ENCODE results near the gene LRP1B.

The LRP1B gene

DNA sequence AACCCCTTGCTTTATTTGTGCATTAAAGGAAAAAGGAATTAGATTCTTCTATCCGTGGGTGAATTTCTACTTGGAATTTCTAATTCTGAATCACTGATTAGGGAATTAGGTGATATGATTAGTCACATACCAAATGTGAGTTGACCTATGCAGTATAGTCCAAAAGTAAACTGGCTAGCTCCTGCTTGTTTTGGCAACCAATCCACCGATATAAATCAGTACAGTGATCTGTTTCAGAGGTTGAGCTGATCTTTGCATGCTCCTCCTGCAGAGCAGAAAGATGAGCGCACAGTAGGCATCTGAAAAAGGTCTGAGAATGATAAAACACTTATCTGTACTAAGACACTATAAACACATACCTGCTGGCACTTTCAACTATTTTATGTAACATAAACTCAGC is 86.6 kb downstream of the LRP1B start:
- Histone ChIP-seq H3K9me3 (no peaks in the 10 kb centered on the region), H3K27me3 (no peaks in the 10 kb centered on the region), H3K27ac (no peak overlapping the region), H3K36me3 (no peaks in the 10 kb centered on the region), H3K4me1 (ENCODE audit: control insufficient read depth in 1 of 2, insufficient read depth in 1 of 2, low read depth in 1 of 2, low read length in 1 of 2) (no peaks in the 10 kb centered on the region), H3K4me3 (ENCODE audit: low read depth in 1 of 2, low read length in 1 of 2) (no peak overlapping the region)
- TF ChIP-seq, protein P1, sequence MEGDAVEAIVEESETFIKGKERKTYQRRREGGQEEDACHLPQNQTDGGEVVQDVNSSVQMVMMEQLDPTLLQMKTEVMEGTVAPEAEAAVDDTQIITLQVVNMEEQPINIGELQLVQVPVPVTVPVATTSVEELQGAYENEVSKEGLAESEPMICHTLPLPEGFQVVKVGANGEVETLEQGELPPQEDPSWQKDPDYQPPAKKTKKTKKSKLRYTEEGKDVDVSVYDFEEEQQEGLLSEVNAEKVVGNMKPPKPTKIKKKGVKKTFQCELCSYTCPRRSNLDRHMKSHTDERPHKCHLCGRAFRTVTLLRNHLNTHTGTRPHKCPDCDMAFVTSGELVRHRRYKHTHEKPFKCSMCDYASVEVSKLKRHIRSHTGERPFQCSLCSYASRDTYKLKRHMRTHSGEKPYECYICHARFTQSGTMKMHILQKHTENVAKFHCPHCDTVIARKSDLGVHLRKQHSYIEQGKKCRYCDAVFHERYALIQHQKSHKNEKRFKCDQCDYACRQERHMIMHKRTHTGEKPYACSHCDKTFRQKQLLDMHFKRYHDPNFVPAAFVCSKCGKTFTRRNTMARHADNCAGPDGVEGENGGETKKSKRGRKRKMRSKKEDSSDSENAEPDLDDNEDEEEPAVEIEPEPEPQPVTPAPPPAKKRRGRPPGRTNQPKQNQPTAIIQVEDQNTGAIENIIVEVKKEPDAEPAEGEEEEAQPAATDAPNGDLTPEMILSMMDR (IDR thresholded peaks at IDR 0.05): no peak

DNA sequence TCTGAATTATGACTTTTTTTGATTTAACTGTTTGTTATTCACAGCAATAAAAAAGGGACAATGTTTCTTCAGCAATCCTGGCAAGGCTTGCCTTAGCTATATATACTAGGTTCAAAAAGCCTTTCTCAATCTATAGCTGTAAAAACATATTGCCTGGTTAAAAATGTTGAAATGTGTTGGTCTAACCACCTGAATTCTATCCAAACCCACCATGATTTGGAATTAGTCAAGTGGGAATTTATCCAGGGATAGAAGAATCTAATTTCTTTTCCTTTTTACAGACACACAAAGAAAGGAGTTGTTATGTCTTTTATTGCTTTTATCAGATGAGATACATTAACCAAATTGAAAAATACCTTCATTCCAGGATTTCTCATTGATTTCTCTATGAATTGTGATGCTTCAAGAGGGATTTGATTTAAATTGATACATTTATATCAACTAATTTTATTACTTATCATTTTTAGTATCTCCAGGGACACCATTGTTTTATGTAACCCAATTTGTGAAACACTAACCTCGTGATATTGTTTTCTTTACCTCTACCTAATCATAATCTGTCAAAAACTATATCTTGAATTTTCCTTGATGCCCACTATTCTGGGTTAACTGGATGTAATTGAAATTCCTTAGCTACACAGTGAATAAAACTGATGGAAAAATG is 88.1 kb downstream of the LRP1B start:
- H3K4me1 ChIP-seq (ENCODE audit: control insufficient read depth in 1 of 2, insufficient read depth in 1 of 2, low read depth in 1 of 2, low read length in 1 of 2): no peaks in the 10 kb centered on the region
- no peaks in the 10 kb centered on the region for H3K9me3 ChIP-seq
- TF ChIP-seq, protein P1 (IDR thresholded peaks at IDR 0.05): no peak
- H3K27me3 ChIP-seq: no peaks in the 10 kb centered on the region
- no peak overlapping the region for H3K27ac ChIP-seq
- no peaks in the 10 kb centered on the region for H3K36me3 ChIP-seq
- no peak overlapping the region for H3K4me3 ChIP-seq (ENCODE audit: low read depth in 1 of 2, low read length in 1 of 2)

DNA sequence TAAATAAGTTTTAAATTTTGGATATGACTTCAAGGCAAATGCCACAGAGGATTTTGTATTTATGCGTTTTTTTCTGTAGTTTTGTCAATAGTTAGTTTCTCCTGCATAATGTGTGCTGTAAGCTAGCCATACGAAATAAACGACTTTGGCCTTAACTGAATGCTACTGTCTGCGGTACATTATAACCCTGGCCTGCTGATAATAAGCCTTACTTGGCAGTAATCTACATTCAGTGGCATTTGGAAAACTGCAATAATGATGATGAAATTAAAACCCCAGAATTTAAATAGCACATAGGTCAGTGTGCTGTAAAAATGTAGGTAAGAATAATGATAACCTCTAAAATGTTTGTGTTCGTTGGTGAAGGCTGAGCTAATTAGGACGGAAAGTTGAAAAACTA is 88.8 kb downstream of the LRP1B start:
- Histone ChIP-seq H3K27me3 (no peaks in the 10 kb centered on the region), H3K4me3 (ENCODE audit: low read depth in 1 of 2, low read length in 1 of 2) (no peak overlapping the region), H3K4me1 (ENCODE audit: control insufficient read depth in 1 of 2, insufficient read depth in 1 of 2, low read depth in 1 of 2, low read length in 1 of 2) (no peaks in the 10 kb centered on the region), H3K27ac (no peak overlapping the region), H3K36me3 (no peaks in the 10 kb centered on the region), H3K9me3 (no peaks in the 10 kb centered on the region)
- TF ChIP-seq, protein P1 (IDR thresholded peaks at IDR 0.05): no peak

DNA sequence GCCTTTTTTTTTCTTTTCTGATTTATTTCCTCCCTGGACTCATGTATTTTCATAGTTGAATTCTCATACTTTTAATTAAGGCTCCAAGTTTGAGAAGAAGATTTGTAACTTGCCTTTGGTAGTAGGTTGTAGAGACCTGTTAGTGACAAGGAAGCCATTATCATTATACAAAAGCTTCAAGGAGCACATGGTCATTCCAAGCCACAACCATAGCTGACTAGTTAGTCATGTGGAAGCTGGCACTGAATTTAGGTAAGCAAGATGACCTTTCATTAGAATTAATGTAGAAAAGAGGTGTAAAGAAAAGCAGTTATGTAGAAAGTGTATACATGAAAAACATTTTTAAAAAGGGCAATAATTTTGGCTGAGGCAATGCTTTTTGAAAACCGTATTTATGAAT is 89.7 kb downstream of the LRP1B start:
- H3K36me3 ChIP-seq: no peaks in the 10 kb centered on the region
- H3K4me3 ChIP-seq (ENCODE audit: low read depth in 1 of 2, low read length in 1 of 2): no peak overlapping the region
- TF ChIP-seq, protein P1 (IDR thresholded peaks at IDR 0.05): no peak
- no peaks in the 10 kb centered on the region for H3K27me3 ChIP-seq
- H3K27ac ChIP-seq: no peak overlapping the region
- H3K4me1 ChIP-seq (ENCODE audit: control insufficient read depth in 1 of 2, insufficient read depth in 1 of 2, low read depth in 1 of 2, low read length in 1 of 2): no peaks in the 10 kb centered on the region
- H3K9me3 ChIP-seq: no peaks in the 10 kb centered on the region

DNA sequence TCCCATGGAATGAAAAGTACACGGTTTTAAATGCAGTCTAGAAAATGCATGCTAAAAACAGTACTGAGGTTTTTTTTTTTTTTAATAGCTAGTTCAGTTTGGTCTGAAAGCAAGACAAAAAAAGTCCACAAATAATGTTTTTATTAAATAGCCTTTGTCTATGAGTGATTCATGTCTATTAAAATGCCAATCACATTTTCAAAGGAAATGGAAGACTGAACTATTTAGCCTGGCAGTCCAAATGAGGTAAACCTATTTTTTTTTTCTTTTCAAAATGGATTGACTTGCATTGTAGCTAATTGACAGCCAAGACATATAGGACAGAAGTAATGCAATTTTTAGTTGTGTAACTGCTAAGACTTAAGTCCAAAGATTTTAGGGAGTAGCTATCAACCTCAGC is 90.3 kb downstream of the LRP1B start:
- TF ChIP-seq, protein P1 (IDR thresholded peaks at IDR 0.05): no peak
- H3K9me3 ChIP-seq: no peaks in the 10 kb centered on the region

More for the DNA sequence above, 90.3 kb downstream of the LRP1B start:
- H3K27ac ChIP-seq: no peak overlapping the region
- H3K27me3 ChIP-seq: no peaks in the 10 kb centered on the region
- H3K4me1 ChIP-seq (ENCODE audit: control insufficient read depth in 1 of 2, insufficient read depth in 1 of 2, low read depth in 1 of 2, low read length in 1 of 2): no peaks in the 10 kb centered on the region
- H3K4me3 ChIP-seq (ENCODE audit: low read depth in 1 of 2, low read length in 1 of 2): no peak overlapping the region
- H3K36me3 ChIP-seq: no peaks in the 10 kb centered on the region

All from neutrophil (primary cell).